ENCODE data around the gene CLEC16A.
A peak's percentile ranks its signal among the peaks of the same experiment; 100 is the strongest.
"Not testable (repeated sequence)": the region's sequence is repeated elsewhere in the genome, so short reads cannot be mapped to it uniquely, and the experiment has no call there.

Gene CLEC16A

GRCh38 chr16:11089504-11090124 lies 145.2 kb downstream of the CLEC16A start:
- DNase-seq, result no peak

- DNase-seq, result no peak
Observed at GRCh38 chr16:11090232-11090631, 145.9 kb downstream of the CLEC16A start.

- no peak for DNase-seq
Observed at GRCh38 chr16:11091021-11091785, 146.8 kb downstream of the CLEC16A start.

GRCh38 chr16:11092788-11093571 lies 148.6 kb downstream of the CLEC16A start:
- DNase-seq, result no peak

GRCh38 chr16:11093572-11094074 lies 149.3 kb downstream of the CLEC16A start:
- DNase-seq, result no peak

GRCh38 chr16:11094075-11094856 lies 149.9 kb downstream of the CLEC16A start:
- peak; percentile 75 for DNase-seq

- no peak for DNase-seq
Observed at GRCh38 chr16:11094857-11095565, 150.6 kb downstream of the CLEC16A start.

GRCh38 chr16:11095935-11096334 lies 151.6 kb downstream of the CLEC16A start:
- DNase-seq, result no peak

GRCh38 chr16:11097094-11097786 lies 152.9 kb downstream of the CLEC16A start:
- DNase-seq, result no peak

GRCh38 chr16:11097787-11098167 lies 153.4 kb downstream of the CLEC16A start:
- DNase-seq, result no peak

GRCh38 chr16:11098601-11099390 lies 154.4 kb downstream of the CLEC16A start:
- no peak for DNase-seq

GRCh38 chr16:11099672-11100205 lies 155.4 kb downstream of the CLEC16A start:
- no peak for DNase-seq

GRCh38 chr16:11100239-11100750 lies 155.9 kb downstream of the CLEC16A start:
- no peak for DNase-seq

GRCh38 chr16:11101283-11101682 lies 156.9 kb downstream of the CLEC16A start:
- no peak for DNase-seq

GRCh38 chr16:11101695-11102522 lies 157.5 kb downstream of the CLEC16A start:
- no peak for DNase-seq

GRCh38 chr16:11102523-11102898 lies 158.1 kb downstream of the CLEC16A start:
- DNase-seq, result no peak

- DNase-seq, result not testable (repeated sequence)
Observed at GRCh38 chr16:11103301-11103700, 158.9 kb downstream of the CLEC16A start.

- DNase-seq, result no peak
Observed at GRCh38 chr16:11104168-11105037, 160.0 kb downstream of the CLEC16A start.
